SK-N-MC (cell line): ENCODE data around the gene AZGP1.
A peak's percentile ranks its signal among the peaks of the same experiment; 100 is the strongest.

Experiments
- EZH2 ChIP-seq: fragments of 200-600 bp; sonication (generic); IDR thresholded peaks from one replicate; pipeline ENCODE4 v1.6.1; 2017; ENCODE audit warnings: antibody characterized with exemption
- FOXP2 ChIP-seq: optimal IDR thresholded peaks from 2 replicates; pipeline ENCODE3; 2011; ENCODE audit warnings: mild to moderate bottlenecking, moderate library complexity; ENCODE audit not compliant: insufficient read depth; ENCODE audit errors: extremely low read length, control extremely low read depth
- POLR2AphosphoS5 ChIP-seq: IDR thresholded peaks from 2 replicates; pipeline ENCODE4 v1.6.1; 2012; ENCODE audit warnings: mild to moderate bottlenecking, low read depth, low read length, borderline replicate concordance

- no peak for TF ChIP-seq FOXP2
- peak; percentile 93 for TF ChIP-seq POLR2AphosphoS5
- TF ChIP-seq EZH2 = no peak
Measured at GRCh38 chr7:100015232-100016214, 39.7 kb upstream of the AZGP1 start, which contains the start of gene ZKSCAN1.
